DND-41 (cell line): Measurements from ENCODE around the gene MANSC1.
A peak's percentile ranks its signal among the peaks of the same experiment; 100 is the strongest.

ENCODE experiments used
- CTCF ChIP-seq: IDR thresholded peaks from 2 replicates; pipeline ENCODE4 v1.5.1; 2012; ENCODE audit warnings: borderline replicate concordance, low read length, moderate library complexity, mild to moderate bottlenecking; ENCODE audit not compliant: poor library complexity, severe bottlenecking; ENCODE audit errors: extremely low read depth
- EZH2 ChIP-seq: IDR thresholded peaks from 3 replicates; pipeline ENCODE4 v1.6.1; 2012; ENCODE audit warnings: borderline replicate concordance, low read depth, mild to moderate bottlenecking, moderate library complexity, low read length, inconsistent platforms; ENCODE audit not compliant: severe bottlenecking

GRCh38 chr12:12356896-12357718 is 7.1 kb upstream of the MANSC1 start, which contains the start of gene BORCS5:
- peak; percentile 43 for TF ChIP-seq CTCF
- TF ChIP-seq EZH2: no peak
